GM21381 (cell line): Measurements from ENCODE around the gene KHNYN.
"Not testable (repeated sequence)": the region's sequence is repeated elsewhere in the genome, so short reads cannot be mapped to it uniquely, and the experiment has no call there.

Source experiments
- ATAC-seq: cut with Tn5 transposase; IDR thresholded peaks from one replicate; pipeline ENCODE4 v1.9.1; 2021; ENCODE audit warnings: mild to moderate bottlenecking, moderate library complexity; ENCODE audit not compliant: unreplicated experiment

Gene KHNYN

GRCh38 chr14:24465805-24466204 is 36.1 kb downstream of the KHNYN start:
- no peak for ATAC-seq

- ATAC-seq, result not testable (repeated sequence)
Observed at GRCh38 chr14:24470450-24470849, 40.7 kb downstream of the KHNYN start.

DNA sequence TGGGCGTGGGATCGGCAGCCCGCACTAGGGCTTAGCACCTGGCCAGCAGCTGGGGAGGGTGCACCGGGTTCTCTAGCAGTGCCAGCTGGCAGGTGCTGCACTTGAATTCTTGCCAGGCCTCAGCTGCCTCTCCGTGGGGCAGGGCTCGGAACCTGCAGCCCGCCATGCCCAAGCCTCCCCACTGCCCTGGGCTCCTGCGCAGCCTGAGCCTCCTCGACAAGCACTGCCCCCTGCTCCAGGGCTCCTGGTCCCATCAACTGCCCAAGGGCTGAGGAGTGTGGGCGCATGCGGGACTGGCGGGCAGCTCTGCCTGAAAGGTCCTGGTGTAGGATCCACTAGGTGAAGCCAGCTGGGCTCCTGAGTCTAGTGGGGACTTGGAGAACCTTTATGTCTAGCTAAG is 43.5 kb downstream of the KHNYN start:
- no peak for ATAC-seq

DNA sequence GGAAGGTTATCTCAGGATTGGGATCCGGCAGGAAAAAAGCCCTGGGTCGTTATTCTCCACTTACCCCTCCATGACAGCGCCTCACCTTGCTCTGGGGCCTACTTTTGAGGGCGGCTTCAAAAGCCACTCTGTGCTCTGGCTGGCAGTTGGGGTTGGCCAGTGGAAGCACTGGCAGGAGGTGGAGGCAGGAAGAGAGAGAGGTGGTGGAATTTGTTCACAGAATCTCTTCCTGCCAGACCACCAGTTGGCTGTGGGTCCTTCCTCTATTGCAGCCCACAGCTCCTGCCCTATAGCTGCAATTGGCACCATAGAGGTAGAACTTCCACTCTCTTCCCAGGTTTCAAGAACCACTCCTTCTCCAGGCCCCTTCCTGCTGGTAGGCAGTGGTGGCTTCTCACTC is 45.5 kb downstream of the KHNYN start:
- no peak for ATAC-seq

DNA sequence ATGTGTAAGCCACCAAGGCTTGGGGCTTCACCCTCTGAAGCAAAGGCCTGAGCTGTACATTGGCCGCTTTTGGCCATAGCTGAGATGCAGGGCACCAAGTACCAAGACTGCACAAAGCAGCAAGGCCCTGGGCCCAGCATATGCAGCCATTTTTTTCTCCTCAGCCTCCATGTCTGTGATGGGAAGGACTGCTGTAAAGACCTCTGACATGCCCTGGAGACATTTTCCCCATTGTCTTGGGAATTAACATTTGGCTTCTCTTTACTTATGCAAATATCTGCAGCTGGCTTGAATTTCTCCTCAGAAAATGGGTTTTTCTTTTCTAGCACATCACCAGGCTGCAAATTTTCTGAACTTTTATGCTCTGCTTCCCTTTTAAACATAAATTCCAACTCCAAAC is 50.2 kb downstream of the KHNYN start:
- ATAC-seq, result not testable (repeated sequence)

- no peak for ATAC-seq
Observed at GRCh38 chr14:24481622-24482324, 52.0 kb downstream of the KHNYN start.

DNA sequence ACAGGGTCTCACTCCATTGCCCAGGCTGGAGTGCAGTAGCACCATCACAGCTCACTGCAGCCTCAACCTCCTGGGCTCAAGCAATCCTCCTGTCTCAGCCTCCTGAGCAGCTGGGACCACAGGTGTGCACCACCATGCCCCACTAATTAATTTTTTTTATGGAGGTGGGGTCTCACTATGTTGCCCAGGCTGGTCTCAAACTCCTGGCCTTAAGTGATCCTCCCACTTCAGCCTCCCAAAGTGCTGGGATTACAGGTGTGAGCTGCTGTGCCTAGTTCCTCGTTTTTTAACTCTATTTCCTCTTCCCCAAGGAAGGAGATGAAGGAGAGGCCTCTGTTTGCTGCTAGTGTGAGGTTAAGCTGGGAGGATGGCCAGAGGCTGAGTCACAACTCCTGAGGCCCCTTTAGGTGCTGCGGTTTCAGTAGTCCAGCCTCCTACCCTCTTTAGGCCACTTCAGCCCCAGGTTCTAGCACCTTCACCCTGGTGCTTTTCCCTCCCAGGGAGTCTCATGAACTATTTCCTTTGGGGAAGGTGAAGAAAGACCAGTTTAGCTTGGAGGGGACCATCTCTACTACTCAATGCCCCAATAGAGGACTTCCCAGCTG is 53.0 kb downstream of the KHNYN start:
- not testable (repeated sequence) for ATAC-seq

DNA sequence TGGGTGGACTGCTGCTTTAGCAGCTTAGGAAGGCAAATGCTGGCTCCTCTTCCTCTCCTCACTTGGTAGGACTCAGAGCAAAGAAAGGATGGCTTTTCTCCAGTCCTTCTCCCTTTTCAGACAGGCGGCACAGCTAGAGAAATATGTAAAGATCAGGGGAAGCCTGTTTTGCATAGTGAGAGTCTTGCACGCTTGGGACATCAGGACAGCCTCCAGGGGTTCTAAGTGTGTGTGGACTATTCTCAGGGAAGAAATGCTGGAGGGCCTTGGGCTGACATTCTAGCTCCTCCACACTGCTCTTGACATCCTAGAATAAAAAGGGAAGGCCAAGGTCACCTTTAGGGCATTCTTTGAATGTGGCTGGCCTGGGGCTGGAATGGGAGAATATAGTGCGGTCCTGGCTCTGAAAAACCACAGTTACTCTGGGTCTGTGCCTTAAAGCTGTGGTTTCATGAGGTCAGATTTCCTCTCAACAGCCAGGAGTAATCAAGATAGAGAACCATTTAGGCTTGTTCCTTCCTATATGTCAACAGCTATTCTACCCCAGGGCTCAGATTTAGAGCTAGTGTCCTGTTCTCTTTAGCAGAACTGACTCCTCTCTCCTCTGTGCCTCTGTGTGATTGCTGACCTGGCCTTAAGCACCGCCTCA is 54.0 kb downstream of the KHNYN start:
- no peak for ATAC-seq
